HuH-7.5 (cell line): ENCODE results near the gene ADGRG1.

Experiments used
- DNase-seq: peaks from one replicate; pipeline ENCODE4 v3.0.0; 2011; ENCODE audit warnings: low spot score

ADGRG1 gene

DNA sequence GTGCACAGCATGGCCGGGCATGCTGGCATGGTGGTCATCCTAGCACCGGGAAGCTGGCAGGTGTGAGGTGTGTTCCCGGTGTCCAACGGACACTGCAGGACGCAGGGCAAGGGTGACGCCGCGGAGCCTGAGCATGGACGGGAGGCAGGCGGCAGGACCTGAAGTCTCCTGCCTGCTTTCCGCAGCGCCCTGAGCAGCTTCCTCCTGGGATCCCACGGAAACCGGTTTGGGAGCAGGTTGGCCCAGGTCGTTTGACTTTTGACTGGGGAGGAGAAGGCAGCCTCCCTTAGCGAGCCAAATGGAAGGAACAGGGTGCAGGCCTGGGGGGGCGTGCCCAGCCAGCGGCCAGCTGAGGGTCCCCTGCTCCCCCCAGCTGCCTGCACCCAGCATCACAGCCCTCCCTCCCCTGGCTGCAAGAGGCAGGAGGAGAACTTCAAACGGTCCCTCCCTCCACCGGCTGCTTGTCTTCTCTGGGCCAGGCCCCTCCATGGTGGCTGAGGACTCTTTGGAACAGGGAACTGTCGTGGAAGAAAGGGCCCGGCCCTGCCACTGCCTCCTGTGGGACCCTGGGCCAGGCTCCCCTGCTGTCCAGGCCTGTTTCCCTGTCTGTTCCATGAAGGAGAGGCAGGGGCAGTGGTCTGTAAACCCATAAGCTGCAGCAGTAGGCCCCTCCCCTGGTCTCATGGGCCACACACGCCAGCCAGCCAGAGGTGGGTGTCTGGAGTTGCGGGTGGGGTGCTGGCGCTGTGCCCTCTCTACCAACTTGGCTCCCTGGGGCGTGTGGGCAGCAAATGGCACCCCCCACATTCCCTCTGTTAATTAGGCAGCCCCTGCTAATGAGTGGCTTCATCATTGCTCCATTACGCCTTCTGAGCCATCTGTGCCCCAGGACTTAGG is 7.8 kb upstream of the ADGRG1 start:
- DNase-seq = no peak

DNA sequence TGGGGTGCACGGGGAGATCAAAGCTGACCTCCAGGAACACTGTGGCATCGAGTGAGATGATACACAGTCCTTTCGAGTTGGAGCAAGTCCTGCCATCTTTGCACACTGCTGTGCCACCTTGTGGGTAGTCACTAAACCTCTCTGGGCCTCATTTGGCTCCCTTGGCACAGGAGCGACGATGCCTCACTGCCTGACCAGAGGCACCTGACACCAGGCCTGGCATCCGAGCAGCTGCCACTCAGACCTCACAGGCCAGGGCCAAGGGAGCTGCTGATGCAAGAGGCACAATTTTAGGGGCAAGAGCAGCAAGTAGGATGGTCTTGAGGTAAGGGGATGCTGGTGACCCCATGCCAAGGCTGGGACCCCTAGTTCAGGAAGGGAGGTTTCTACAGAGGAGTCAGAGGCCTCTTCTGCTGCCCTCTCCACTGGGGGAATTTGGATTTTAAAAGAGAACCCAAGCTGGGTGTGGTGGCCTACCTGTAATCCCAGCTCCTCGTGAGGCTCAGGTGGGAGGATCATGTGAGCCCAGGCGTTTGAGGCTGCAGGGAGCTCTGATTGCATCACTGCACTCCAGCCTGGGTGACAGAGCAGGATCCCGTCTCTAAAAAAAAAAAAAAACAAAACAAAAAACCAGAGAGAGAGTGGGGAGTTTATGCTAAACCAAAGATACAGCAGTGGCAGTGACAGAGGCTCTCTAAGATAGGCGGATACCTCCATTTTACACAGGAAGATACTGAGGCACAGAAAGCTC is 6.7 kb upstream of the ADGRG1 start:
- DNase-seq = no peak

DNA sequence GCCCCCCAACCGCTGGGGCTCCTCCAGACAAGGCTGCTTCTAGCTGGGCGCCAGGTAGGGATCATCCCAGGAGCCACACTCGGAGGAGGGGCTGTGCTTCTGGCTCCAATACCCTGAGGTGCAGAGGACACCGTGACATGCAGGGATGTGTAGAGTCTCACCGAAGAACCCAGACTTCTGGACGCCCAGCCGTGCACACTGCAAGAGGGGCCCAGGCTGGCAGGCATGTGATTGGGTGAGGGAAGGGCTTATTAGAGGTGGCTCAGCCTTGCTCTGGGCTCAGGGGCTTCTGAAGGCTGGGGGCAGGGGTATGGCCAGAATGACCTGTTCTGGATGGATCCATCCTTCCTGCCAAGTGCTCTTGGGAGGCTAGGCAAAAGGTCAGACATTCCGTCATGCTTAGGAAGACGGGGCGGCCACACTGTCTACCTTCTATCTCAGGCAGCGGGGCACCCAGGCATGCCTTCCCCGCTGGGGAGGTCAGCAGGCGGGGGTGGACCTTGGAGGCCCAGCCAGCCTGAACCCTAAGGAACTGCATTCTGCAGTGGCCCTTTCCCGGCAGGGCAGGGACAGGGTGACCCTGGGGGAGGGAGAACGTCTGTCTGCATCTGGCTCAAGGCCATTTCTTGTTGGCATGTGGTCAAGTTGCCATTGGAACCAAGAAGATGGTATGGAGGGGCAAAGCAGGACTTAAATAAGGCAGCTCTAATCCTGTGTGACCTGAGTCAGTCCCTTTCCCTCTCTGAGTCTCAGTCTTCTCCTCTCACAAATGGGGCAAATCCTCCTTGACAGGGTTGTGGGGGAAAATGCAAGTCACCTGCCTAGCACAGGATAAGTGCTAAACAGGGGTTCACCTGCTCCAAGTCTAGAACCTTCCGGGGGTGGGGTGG is 5.8 kb upstream of the ADGRG1 start:
- DNase-seq = no peak

DNA sequence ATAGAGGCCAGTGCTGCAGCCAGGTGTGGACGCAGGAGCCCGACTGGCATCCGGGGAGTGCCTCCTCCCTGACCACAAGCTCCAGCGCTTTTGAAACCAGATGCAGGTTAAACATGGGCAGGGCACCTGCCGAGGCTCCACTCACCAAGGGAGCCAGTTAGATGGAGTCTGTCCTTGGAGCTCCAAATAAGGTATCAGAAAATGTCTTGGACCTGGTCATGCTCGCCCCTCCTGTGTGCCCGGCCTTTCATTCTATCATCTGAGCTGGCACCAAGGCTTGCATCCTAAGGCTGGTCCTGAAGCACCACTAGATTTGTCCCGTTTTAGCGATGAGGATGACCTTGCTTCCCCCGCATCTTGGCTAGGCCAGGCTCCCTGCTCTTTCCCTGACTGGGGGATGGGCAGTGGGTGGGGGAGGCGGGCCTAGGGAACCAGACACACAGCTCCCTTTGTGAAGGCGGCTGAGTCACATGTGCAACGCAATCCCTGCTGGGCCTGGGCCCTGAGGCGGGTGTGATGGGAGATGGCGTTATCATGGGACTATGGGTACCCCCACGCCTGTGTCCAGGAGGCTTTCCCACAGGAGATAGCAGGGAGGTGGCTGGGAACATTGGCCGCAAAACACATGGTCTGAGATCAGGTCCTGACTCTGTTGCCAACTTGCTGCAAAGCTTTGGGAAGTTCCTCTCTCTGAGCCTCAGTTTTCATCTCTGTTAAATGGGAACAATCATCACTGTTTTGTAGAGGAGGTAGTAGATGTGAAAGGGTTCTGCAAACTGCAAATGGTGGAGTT is 5.0 kb upstream of the ADGRG1 start:
- DNase-seq = no peak

DNA sequence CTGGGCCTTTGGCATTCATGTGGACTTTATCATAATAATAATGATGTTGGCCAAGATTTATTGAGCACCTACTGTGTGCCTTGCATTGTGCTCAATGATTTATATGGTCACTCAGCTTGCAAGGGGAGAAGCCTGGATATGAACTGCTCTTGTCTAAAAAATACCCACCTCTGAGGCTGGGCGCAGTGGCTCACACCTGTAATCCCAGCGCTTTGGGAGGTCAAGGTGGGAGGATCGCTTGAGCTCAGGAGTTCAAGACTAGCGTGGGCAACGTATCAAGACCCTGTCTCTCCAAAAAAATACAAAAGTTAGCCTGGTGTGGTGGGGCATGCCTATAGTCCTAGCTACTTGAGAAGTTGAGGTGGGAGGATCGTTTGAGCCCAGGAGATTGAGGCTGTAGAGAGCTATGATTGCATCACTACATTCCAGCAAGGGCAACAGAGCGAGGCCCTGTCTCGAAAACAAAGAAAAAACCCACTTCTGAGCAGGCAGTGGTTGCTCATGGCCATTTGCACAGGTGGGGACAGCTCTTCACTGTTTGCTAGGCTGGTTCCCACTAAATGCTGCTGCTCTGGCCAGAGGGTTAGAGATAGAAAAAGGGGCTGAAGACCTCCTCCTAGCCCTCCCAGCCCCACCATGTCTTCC is 4.3 kb upstream of the ADGRG1 start:
- DNase-seq = no peak

DNA sequence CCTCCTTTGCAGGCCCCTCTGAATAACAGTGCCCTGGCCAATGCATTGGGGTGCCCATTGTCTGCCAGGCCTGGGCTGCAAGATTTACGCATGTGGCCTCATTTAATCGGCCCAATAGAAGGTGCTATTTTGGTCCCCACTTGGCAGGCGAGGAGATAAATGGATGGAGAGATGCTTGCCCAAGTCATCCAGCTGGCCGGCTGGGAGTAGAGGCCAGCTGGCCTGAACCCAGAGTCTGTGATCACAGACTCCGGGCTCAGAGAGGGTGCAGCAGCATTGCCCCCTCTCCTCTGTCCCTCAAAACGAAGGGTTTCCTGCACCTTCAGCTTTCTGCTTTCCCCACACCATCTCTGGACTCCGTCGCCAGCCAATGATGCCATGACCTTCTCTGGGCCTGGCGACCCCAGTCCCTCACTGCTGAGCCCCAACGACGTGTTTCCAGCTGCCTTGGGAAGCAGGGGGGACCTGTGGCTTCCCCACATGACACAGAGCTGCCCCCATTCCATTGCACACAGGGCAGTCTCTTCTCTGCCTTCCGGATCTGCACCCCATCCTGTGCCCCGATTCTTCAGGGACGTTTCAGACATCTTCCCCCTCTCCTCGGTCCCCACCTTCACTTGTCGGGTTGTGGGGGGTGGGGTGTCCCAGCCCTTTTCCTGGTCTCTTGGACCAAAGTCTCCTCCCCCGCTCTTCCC is 3.5 kb upstream of the ADGRG1 start:
- DNase-seq = no peak

DNA sequence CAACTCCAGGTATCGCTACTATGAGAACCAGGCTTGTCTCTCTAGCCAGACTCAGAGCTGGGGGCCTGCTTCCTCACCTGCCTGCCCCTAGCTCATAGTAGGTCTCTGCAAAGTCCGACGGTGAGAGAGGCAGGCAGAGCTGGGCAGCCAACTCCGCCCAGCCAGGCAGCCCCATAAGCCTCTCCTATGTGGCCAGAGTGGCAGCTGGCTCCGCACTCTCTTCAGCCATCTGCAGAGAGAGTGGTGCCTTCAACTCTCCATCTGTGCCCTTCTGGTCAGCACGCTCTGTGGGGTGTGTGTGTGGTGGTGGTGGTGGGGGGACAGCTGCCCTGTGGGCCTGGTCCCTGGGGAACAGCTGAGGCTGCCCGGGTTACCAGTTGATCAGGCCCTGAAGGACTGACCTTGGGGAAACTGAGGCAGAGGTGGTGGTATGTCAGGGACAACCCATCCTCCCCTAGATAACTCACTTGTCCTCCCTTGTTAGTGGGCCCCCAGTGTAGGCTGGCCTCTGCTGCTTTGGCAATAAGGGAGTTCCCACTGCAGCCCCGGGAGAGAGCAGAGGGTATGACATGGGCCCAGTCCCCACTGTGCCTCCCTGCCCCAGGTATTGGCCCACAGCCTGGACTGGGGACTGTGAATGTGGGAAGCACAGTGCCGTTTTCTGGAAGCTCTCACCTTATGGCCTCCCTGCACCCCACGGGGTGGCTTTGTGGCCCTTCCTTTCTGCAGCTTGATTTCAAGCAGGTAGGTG is 1.8 kb upstream of the ADGRG1 start:
- DNase-seq = no peak

DNA sequence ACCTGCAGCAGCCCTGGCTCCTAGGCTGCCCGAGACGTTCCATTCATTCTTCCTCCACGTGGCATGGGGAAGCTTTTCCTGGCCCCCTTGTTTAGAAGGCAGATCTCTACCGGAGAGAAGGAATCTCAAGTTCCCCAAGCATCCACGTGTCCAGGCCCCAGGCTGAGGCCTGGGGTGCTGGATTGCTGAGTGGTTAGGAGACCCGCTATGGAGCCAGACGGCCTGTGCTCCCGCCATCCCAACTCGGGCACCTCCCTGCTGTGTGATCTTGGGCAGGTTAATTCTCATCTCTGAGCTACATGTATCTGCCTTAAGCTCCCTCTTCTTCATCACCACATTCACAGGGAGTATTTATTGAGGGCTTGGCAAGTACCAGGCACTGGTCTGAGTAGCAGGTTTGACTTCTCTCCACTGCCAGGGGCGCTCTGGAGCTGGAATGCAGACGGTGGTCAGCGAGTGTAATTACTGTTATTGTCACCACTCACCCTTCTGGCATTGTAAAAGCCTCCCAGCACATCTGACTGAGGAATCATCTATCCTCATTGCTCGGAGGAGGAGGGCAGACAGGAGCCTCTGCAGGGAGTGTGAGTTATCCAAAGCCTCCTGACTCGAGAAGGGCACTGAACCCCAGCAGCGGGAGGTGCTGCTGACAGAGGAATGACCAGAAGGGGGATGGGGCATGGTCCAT is 1.1 kb upstream of the ADGRG1 start:
- no peak for DNase-seq

DNA sequence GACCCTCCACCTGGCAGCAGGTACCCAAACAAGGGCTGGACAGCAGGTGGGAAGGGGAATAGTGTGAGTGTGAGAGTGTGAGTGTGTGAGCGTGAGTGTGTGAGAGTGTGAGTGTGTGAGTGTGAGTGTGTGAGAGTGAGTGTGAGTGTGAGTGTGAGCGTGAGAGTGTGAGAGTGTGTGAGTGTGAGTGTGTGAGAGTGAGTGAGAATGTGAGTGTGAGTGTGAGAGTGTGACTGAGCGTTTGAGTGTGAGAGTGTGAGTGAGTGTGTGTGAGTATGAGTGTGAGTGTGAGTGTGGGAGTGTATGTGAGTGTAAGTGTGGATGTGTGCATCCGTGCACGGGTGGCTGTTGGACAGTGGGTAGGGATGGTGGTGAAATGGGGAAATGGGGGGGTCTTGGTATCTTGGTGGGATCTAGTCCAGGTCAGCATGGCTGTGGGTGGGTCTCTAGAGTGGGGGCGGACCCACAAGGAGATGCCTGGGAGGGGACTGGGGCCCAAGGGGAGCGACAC is 408 bp downstream of the ADGRG1 start:
- DNase-seq = no peak

DNA sequence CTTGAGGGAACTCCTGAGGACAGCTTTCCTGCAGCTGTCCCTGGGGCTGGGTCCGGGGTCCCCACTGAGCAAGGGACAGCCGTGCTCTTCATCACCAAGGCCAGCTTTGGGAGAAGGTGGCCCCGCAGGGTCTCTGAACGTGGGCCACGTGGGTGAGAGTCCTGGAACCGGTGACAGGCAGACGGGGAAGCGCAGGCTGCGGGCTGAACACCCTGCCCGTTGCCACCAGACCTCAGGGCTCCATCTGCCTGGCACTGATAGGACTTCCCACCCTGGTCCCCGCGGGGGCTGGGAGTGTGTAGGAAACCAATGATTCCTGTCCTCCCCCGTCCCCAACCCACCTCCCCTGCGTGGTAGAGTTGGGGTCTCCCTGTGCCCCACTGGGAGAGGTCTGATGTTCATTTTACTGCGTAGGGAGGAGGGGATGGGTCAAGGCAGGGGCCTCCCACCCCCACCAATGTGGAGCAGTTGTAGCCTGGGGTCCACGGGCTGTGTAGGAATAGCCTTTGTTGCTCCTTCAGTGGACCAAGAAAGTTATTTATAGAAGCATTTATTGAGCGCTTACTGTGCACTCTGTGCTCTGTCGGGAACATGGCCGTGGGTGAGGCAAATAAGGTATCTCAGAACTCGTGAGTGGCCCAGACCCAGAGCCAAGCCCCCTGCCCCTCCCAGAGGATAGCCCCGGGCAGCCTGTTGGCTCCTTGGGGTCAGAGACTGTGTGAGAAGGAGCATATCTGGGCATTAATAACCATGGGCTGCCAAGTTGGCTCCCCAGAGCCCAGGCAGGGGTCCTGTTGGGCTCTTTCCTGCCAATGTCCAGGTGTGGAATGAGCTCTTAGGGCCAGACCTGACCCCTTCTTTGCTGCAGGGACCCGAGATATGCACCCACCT is 1.3 kb downstream of the ADGRG1 start:
- no peak for DNase-seq

DNA sequence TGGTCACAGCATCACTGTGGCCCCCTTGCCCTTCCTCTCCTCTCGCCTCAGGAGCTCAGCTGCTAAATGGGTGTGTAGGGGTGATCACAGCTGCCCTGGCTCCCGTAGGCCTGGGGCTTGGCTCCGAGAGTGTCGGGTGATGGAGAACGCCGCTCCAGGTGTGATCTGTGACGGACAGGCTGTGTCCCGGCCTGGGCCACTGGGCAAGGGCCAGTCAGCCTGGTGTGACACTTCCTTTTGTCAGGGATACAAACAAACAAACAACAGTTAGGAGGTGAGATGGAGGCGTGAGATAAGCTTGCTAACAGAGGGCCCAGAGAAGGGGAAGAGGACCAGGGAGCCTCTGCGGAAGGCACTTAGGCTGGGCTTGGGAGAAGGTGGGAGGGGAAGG is 2.0 kb downstream of the ADGRG1 start:
- DNase-seq = no peak

DNA sequence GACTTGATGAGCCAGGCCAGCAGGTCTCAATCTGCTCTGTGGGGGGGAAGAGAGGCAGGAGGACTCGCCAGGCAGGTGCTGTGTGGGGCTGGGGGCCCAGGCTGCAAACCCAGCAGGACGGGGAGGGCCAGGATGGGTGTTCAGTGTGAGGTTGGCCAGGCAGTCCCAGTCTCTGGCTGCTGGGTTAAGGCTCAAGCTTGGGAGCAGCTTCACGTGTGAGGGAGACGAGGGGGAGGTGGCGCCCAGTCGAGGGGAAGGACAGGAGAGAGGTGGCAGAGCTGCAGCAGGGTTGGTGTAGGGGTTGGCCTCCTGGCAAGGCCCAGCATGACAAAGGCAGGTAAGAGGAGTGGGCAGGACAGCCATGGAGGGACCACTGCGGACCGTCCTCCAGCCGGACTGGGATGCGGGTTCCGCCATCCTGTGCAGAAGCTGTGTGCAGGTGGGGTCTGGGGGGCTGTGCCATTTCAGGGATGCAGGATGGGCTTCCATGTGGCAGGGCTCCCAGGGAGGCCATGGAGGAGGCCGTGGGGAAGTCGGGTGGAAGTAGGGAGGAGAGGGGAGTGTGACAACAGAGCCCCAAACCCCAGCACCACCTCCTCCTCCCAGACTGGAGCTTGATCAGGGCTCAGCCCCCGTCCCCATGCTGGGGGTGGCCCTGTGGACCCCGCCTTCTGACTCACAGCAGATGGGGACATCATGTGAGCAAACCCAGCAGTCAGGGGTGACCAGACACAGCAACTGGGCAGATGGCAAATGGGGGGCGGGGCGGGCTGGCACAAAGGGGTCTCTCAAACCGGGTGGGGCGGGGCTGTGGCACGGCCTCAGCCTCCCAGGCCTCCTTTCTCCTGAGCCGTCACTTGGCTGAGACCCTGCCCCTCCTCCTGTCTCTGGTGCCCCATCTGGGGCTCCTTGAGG is 2.8 kb downstream of the ADGRG1 start:
- DNase-seq = no peak

DNA sequence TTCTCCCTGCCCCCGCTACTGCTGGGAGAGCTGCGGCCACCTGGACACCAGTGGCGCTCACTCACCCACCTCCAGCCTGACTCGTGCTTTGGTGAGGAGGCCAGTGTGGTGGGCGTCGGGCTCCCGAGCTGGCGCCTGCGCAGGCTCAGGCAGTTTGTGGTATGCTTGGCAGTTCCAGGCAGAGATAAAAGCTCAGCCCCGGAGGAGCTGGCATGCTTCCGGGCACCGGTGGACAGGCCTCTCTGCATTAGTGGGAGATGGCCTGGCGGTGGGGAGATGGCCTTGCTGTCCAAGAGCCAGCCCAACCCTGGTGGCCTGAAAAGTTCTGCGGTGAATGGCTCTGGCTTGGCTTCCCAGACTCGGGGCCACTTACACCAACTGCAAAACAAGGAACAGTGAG is 4.1 kb downstream of the ADGRG1 start:
- no peak for DNase-seq

DNA sequence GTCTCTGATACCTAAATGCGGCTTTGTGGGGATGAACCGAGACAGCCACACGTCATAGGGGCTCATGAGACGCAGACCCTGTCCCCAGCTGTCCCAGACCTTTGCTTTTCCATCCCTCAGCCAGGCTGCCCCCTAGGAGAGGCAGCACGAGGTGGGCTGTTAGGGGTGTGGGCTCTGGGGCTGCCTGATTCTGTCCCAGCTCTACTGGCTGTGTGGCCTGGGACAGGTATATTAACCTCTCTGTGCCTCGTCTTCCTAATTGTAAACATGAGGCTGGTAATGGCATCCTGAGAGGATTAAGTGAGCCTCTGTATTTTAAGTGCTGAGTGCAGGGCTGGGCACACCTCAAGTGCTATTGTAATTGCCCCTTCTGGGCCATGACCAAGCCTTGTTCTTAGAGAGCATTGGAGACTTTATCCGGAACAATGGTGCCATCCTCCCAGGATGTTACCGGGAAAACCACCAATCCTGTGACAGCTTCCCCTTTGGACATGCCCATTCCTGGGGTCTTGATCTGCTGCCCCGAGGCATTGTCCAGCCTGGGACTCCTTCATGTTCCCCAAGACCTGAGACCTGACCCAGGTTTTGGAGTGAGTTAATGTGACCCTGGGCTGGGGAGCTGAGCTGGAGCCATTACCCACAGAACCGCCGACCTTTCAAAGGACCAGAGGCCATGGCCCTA is 5.1 kb downstream of the ADGRG1 start:
- no peak for DNase-seq

DNA sequence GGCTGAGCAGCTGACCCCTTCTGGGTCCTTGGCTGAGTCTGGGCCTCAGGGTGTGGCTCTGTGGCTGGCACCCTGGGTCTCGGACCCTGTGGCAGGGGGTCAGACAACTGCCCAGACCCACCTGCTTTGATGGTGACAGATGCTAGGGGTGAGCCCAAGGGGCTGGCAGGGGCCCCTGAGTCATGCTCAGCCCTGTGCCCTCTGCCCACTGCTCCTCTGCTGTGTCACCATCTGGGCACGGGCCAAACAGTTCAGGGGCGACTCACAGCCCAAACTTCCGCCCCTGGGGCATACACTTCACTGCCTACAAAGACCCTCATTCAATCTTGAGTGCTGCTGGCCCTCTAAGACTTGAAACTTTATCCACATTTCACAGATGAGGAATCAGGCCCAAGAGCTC is 5.7 kb downstream of the ADGRG1 start:
- DNase-seq = no peak
